GM10266 (cell line): ENCODE data around the gene TAF3.

Experiments used
- DNase-seq: peaks from one replicate; pipeline ENCODE4 v3.0.0; 2012; ENCODE audit errors: extremely low spot score
- CTCF ChIP-seq: IDR thresholded peaks from 2 replicates; pipeline ENCODE4 v1.5.1; 2012; ENCODE audit warnings: mild to moderate bottlenecking, low read depth; ENCODE audit not compliant: control insufficient read depth, insufficient read depth; ENCODE audit errors: missing control alignments

The TAF3 gene

GRCh38 chr10:7876541-7877127 lies 58.3 kb downstream of the TAF3 start:
- no peak for DNase-seq
- no peak for TF ChIP-seq CTCF

DNA sequence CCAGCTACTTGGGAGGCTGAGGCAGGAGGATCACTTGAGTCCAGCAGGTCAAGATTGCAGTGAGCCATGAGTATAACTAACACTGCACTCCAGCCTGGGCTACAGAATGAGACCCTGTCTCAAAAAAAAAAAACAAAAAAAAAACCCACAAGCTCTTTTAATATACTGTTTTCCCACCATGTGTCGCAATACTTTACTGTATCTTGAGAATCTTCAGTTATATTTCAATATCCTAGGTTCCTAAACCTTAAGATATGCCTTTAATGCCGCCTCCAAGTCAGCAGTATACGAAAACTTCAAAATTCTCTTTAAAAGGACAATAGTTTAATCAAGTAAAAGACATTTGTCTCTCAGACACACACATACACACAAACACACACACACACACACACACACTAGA lies 62.8 kb downstream of the TAF3 start:
- DNase-seq: no peak
- TF ChIP-seq CTCF: no peak

DNA sequence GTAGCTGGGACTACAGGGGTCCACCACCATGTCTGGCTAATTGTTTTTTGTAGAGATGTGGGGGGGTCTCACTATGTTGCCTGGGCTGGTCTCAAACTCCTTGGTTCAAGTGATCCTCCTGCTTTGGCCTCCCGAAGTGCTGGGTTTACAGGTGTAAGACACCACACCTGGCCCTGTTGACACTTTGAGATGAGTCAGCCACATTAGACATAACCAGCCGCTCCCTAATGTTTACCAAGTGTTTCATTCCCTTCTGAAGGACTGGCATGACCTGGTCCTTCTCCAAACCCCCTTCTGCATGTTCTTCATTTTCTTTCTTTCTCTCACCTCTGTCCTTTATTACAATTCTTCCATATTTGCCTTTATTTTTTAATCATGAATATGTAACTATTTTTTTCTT lies 67.8 kb downstream of the TAF3 start:
- no peak for TF ChIP-seq CTCF
- no peak for DNase-seq

GRCh38 chr10:7887174-7887816 lies 69.0 kb downstream of the TAF3 start:
- no peak for DNase-seq
- TF ChIP-seq CTCF: no peak

DNA sequence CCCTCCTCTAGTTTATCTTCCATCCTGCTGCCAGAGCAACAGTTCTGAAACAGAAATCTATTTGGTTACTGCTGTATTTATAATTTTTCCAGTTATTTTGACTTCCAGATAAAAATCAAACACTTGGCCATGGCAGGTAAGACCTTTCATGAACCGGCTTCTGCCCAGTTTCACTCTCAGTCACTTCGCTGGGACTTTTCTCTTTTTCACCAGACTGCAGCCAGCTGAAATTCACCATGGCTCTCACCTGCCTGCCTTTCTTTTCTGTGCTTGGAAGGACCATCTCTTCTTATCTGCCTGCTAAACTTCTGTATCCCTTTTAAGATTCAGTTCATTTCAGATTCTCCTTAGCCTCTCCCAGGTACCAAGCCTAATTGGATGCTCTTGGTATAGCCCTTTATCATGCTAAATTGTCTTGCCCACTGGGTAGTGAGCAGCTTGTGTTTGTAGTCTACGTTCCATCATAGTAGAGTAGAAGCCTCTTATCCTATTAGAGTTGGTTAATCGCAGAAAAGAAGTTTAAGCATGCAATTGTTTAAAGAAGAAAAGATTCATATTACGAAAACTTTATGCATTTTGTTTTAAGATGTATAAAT lies 71.7 kb downstream of the TAF3 start:
- no peak for TF ChIP-seq CTCF
- DNase-seq: no peak

GRCh38 chr10:7890781-7891180 lies 72.5 kb downstream of the TAF3 start:
- TF ChIP-seq CTCF: no peak
- DNase-seq: no peak

- no peak for DNase-seq
- TF ChIP-seq CTCF: no peak
Measured at GRCh38 chr10:7891634-7892033, 73.3 kb downstream of the TAF3 start.
